ENCODE data around the gene VWA7. TPM values are rescaled to one million over a fixed set of nuclear protein-coding genes. Genes with fewer than 3 reads are reported as not detected.
"Not testable (repeated sequence)": the region's sequence is repeated elsewhere in the genome, so short reads cannot be mapped to it uniquely, and the experiment has no call there.

Gene VWA7
- polyA plus RNA-seq, 2 of the 4 experiments (the other 2 are of a cell fraction), result 1.1 TPM

- peak overlapping the region; percentile 39; the same call in 1 of the 3 replicates for H3K4me3 ChIP-seq
- POLR2A ChIA-PET, result interaction anchor here (0.7 to 3.1 kb wide), 4 partner anchors 13 to 305 kb away, joined by 3 to 82 read pairs (median 10); partner anchors contain the start of genes HSPA1B and NEU1
- DNase-seq (ENCODE audit: low read depth in 1 of 2, low spot score in 1 of 2), result no peak
- H3K4me2 ChIP-seq, result peak overlapping the region; percentile 98
- FAIRE-seq, result no peak
- no peak for TF ChIP-seq NPAS2 (CRISPR knock-in tag; IDR thresholded peaks at IDR 0.05; ENCODE audit: borderline replicate concordance)
- TF ChIP-seq ZNF302 (CRISPR knock-in tag; IDR thresholded peaks at IDR 0.05), result no peak
- TF ChIP-seq NFE2L2 (conservative IDR thresholded peaks at IDR 0.05; ENCODE audit: low read length), result no peak
- TF ChIP-seq HMGXB4 (CRISPR knock-in tag; IDR thresholded peaks at IDR 0.05; ENCODE audit: borderline replicate concordance), result no peak
- no peak for TF ChIP-seq EP300 (IDR thresholded peaks at IDR 0.05)
- no peak for TF ChIP-seq NR3C1 (IDR thresholded peaks at IDR 0.05)
- TF ChIP-seq, protein P1, sequence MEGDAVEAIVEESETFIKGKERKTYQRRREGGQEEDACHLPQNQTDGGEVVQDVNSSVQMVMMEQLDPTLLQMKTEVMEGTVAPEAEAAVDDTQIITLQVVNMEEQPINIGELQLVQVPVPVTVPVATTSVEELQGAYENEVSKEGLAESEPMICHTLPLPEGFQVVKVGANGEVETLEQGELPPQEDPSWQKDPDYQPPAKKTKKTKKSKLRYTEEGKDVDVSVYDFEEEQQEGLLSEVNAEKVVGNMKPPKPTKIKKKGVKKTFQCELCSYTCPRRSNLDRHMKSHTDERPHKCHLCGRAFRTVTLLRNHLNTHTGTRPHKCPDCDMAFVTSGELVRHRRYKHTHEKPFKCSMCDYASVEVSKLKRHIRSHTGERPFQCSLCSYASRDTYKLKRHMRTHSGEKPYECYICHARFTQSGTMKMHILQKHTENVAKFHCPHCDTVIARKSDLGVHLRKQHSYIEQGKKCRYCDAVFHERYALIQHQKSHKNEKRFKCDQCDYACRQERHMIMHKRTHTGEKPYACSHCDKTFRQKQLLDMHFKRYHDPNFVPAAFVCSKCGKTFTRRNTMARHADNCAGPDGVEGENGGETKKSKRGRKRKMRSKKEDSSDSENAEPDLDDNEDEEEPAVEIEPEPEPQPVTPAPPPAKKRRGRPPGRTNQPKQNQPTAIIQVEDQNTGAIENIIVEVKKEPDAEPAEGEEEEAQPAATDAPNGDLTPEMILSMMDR (IDR thresholded peaks at IDR 0.05), result no peak
- no peak for TF ChIP-seq HOXB5 (CRISPR knock-in tag; IDR thresholded peaks at IDR 0.05)
- TF ChIP-seq CHD4 (IDR thresholded peaks at IDR 0.05; ENCODE audit: borderline replicate concordance), result no peak
- no peak for TF ChIP-seq POLR2A (IDR thresholded peaks at IDR 0.05; ENCODE audit: low read length)
- TF ChIP-seq MAZ (IDR thresholded peaks at IDR 0.05; ENCODE audit: borderline replicate concordance, low read depth, low read length), result no peak
- TF ChIP-seq CBX8 (IDR thresholded peaks at IDR 0.05), result no peak
- no peak for TF ChIP-seq RCOR1 (IDR thresholded peaks at IDR 0.05; ENCODE audit: low read depth, low read length)
- no peak for TF ChIP-seq EHMT2 (IDR thresholded peaks at IDR 0.05; ENCODE audit: low read depth)
- TF ChIP-seq USF2 (IDR thresholded peaks at IDR 0.05), result no peak
- TF ChIP-seq ZC3H11A (IDR thresholded peaks at IDR 0.05), result no peak
- peaks cover 12% of the 10 kb centered on the region for H3K4me1 ChIP-seq
- WGBS (ENCODE audit: missing lambda C conversion rate), result 94% methylated on average over 7 of the region's 7 CpGs
- CTCF ChIA-PET, result interaction anchor here (1.3 to 2.6 kb wide), 5 partner anchors 9 to 84 kb away, joined by 3 to 8 read pairs (median 4); partner anchors contain the start of genes DDAH2, HSPA1B and VARS1
- peak overlapping the region; percentile 87 to 97 for H3K27ac ChIP-seq
- no peaks in the 10 kb centered on the region for H3K9me3 ChIP-seq
- no peak for ATAC-seq
Observed at GRCh38 chr6:31813465-31813849, 36.3 kb upstream of the VWA7 start.

DNA sequence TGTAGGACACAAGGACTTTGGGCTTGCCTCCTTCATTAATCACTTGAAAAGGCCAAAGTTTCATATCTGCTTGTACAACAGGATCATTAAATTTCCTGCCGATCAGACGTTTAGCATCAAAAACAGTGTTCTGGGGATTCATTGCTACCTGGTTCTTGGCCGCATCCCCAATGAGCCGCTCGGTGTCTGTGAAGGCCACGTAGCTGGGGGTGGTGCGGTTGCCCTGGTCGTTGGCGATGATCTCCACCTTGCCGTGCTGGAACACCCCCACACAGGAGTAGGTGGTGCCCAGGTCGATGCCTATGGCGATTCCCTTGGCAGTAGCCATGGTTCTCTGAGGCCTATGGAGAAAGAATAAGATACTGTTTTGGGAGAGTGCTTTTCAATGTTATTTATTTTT, 34.5 kb upstream of the VWA7 start:
- Histone ChIP-seq H3K9me3 (no peaks in the 10 kb centered on the region), H3K4me3 (no peak overlapping the region), H3K4me2 (no peak overlapping the region), H3K4me1 (peaks cover 15% of the 10 kb centered on the region), H3K27ac (no peak overlapping the region)
- ChIA-PET CTCF (interaction anchor here (0.6 to 1.8 kb wide), 3 partner anchors 10 to 118 kb away, joined by 3 to 6 read pairs (median 3); partner anchors contain the start of gene VARS1), POLR2A (no interaction called here)
- ATAC-seq (no peak), DNase-seq (ENCODE audit: low read depth in 1 of 2, low spot score in 1 of 2) (no peak), FAIRE-seq (no peak)
- WGBS (ENCODE audit: missing lambda C conversion rate), result 93% methylated on average over 10 of the region's 12 CpGs
- TF ChIP-seq PHF8 (IDR thresholded peaks at IDR 0.05; ENCODE audit: borderline replicate concordance, low read depth) (no peak), RAD21 (conservative IDR thresholded peaks at IDR 0.05 in 1 of 2, IDR thresholded peaks at IDR 0.05 in 1 of 2) (no peak), BHLHE40 (IDR thresholded peaks at IDR 0.05; ENCODE audit: low read depth, low read length) (no peak), CBX2 (IDR thresholded peaks at IDR 0.05; ENCODE audit: borderline replicate concordance, low read depth) (no peak), TFCP2L1 (CRISPR knock-in tag; IDR thresholded peaks at IDR 0.05) (no peak), SREBF2 (IDR thresholded peaks at IDR 0.05) (no peak), HOXB5 (CRISPR knock-in tag; IDR thresholded peaks at IDR 0.05) (no peak), CEBPB (IDR thresholded peaks at IDR 0.05) (no peak), HOXA7 (CRISPR knock-in tag; IDR thresholded peaks at IDR 0.05) (no peak), POLR2A (IDR thresholded peaks at IDR 0.05; ENCODE audit: low read length) (no peak), FOXS1 (CRISPR knock-in tag; IDR thresholded peaks at IDR 0.05) (no peak), ZSCAN20 (CRISPR knock-in tag; IDR thresholded peaks at IDR 0.05) (no peak), MAX (IDR thresholded peaks at IDR 0.05) (no peak)

DNA sequence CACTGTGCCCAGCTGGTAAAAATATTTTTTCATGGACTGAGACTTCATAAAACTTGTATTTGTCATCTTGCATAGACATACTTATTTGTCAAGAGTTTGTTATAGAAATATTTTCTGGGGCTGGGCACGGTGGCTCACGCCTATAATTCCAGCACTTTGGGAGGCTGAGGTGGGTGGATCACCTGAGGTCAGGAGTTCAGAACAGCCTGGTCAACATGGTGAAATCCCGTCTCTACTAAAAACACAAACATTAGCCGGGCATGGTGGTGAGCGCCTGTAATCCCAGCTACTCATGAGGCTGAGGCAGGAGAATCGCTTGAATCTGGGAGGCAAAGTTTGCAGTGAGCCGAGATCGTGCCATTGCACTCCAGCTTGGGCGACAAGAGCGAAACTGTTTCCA, 31.5 kb upstream of the VWA7 start:
- H3K27ac ChIP-seq; POLR2A ChIA-PET; ATAC-seq; DNase-seq (ENCODE audit: low read depth in 1 of 2, low spot score in 1 of 2); H3K9me3 ChIP-seq; H3K4me2 ChIP-seq; FAIRE-seq; H3K4me3 ChIP-seq: not testable (repeated sequence)
- WGBS (ENCODE audit: missing lambda C conversion rate), result 85% methylated on average over 9 of the region's 10 CpGs
- CTCF ChIA-PET, result interaction anchor here (1.1 to 2.1 kb wide), 3 partner anchors 9 to 21 kb away, joined by 3 to 8 read pairs (median 5); partner anchors contain the start of gene VARS1
- peaks cover 17% of the 10 kb centered on the region for H3K4me1 ChIP-seq
